Measurements from ENCODE around the gene ENTPD3. TPM values are rescaled to one million over a fixed set of nuclear protein-coding genes. Genes with fewer than 3 reads are reported as not detected.

Gene ENTPD3
- total RNA-seq, 2 experiments from 2014 or later: not detected

DNA sequence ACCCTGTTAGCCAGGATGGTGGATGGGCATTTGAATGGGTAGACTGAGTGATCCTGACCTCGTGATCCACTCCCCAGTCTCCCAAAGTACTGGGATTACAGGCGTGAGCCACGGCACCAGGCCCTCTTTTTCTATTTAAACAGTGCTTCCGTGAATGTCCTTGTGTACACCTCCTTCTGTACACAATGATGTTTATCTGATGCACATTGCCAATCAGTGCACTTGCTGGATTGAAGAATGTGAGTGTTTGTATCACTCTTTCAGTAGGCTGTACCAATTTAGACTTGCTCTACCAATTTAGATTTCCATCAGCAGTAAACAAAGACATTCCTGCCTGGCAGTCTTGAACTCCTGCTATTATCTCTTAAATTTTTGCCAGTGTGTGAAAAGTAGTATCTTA is 81.0 kb downstream of the ENTPD3 start:
- TF ChIP-seq, protein P1, sequence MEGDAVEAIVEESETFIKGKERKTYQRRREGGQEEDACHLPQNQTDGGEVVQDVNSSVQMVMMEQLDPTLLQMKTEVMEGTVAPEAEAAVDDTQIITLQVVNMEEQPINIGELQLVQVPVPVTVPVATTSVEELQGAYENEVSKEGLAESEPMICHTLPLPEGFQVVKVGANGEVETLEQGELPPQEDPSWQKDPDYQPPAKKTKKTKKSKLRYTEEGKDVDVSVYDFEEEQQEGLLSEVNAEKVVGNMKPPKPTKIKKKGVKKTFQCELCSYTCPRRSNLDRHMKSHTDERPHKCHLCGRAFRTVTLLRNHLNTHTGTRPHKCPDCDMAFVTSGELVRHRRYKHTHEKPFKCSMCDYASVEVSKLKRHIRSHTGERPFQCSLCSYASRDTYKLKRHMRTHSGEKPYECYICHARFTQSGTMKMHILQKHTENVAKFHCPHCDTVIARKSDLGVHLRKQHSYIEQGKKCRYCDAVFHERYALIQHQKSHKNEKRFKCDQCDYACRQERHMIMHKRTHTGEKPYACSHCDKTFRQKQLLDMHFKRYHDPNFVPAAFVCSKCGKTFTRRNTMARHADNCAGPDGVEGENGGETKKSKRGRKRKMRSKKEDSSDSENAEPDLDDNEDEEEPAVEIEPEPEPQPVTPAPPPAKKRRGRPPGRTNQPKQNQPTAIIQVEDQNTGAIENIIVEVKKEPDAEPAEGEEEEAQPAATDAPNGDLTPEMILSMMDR (conservative IDR thresholded peaks at IDR 0.05; ENCODE audit: low read length): no peak
- TF ChIP-seq EZH2phosphoT487 (IDR thresholded peaks at IDR 0.05; ENCODE audit: borderline replicate concordance, low read depth, low read length): no peak
- Histone ChIP-seq H3K9me3 (ENCODE audit: low read length) (no peaks in the 10 kb centered on the region), H3K4me3 (ENCODE audit: low read depth, low read length, poor library complexity, severe bottlenecking) (no peak overlapping the region), H3K4me1 (ENCODE audit: insufficient read depth, low read length, poor library complexity, severe bottlenecking) (no peaks in the 10 kb centered on the region), H4K20me1 (ENCODE audit: insufficient read depth, low read length) (0 out of 2 replicates have a peak, but pooled peaks cover 4% of the 10 kb centered on the region), H3K27ac (ENCODE audit: low read depth, low read length, poor library complexity, severe bottlenecking) (no peak overlapping the region), H3K4me2 (ENCODE audit: low read length) (no peak overlapping the region), H3K79me2 (ENCODE audit: insufficient read depth, low read depth, low read length) (no peaks in the 10 kb centered on the region), H3K36me3 (ENCODE audit: insufficient read depth, low read length) (peaks cover 47% of the 10 kb centered on the region), H2AFZ (ENCODE audit: low read length) (no peak overlapping the region), H3K9me2 (ENCODE audit: insufficient read depth, low read length) (no peaks in the 10 kb centered on the region)
- DNase-seq (ENCODE audit: low spot score): no peak
- BruUV-seq (replicated peaks): no TSS peak
- ChIA-PET CTCF (ENCODE audit: unreplicated experiment) (no interaction called here), POLR2A (no interaction called here)
- intact Hi-C loops (cut with micrococcal nuclease; ENCODE audit: unreplicated experiment): no loop called here

DNA sequence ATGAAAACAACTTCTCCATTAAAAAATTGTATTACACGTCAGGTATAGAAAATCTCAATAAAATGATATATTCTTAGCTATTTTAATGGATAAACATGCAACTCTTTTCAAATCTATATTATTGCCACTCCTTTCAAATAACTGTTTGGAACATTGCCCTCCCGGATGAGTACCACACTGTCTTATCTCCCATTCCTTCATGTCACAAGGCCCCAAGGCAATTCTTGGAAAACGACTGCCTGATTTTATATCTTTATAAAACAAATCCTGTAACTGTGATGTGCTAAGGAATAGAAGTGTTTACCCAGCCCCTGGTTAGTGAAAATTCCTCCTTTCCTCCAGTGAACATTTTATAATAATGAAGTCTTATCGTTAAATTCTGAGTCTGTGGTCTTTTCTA is 83.7 kb downstream of the ENTPD3 start:
- no TSS peak for BruUV-seq (replicated peaks)
- Histone ChIP-seq H3K27ac (ENCODE audit: low read depth, low read length, poor library complexity, severe bottlenecking) (no peak overlapping the region), H3K79me2 (ENCODE audit: insufficient read depth, low read depth, low read length) (no peaks in the 10 kb centered on the region), H3K4me3 (ENCODE audit: low read depth, low read length, poor library complexity, severe bottlenecking) (no peak overlapping the region), H3K4me1 (ENCODE audit: insufficient read depth, low read length, poor library complexity, severe bottlenecking) (no peaks in the 10 kb centered on the region), H2AFZ (ENCODE audit: low read length) (no peak overlapping the region), H3K36me3 (ENCODE audit: insufficient read depth, low read length) (peaks cover 20% of the 10 kb centered on the region), H3K9me2 (ENCODE audit: insufficient read depth, low read length) (no peaks in the 10 kb centered on the region), H3K4me2 (ENCODE audit: low read length) (no peak overlapping the region), H3K9me3 (ENCODE audit: low read length) (no peaks in the 10 kb centered on the region), H4K20me1 (ENCODE audit: insufficient read depth, low read length) (no peaks in the 10 kb centered on the region)
- POLR2A ChIA-PET: interaction anchor here (1.2 to 1.7 kb wide), 2 partner anchors 11 to 144 kb away, joined by 4 to 5 read pairs; no protein-coding TSS in a partner anchor
- intact Hi-C loops (cut with micrococcal nuclease; ENCODE audit: unreplicated experiment): no loop called here
- TF ChIP-seq EZH2phosphoT487 (IDR thresholded peaks at IDR 0.05; ENCODE audit: borderline replicate concordance, low read depth, low read length): no peak
- TF ChIP-seq, protein P1 (conservative IDR thresholded peaks at IDR 0.05; ENCODE audit: low read length): no peak
- DNase-seq (ENCODE audit: low spot score): no peak
- CTCF ChIA-PET (ENCODE audit: unreplicated experiment): no interaction called here

All from OCI-LY7 (cell line).